H1 (cell line): Measurements from ENCODE around the gene MTMR10. TPM values are rescaled to one million over a fixed set of nuclear protein-coding genes. Genes with fewer than 3 reads are reported as not detected.
A peak's percentile ranks its signal among the peaks of the same experiment; 100 is the strongest.

Source experiments
- CBX8 ChIP-seq: fragments of 300-800, 300-1000 bp; sonication (generic); IDR thresholded peaks from 2 replicates; pipeline ENCODE4 v1.7.1; 2016; ENCODE audit warnings: low read depth, low read length, borderline replicate concordance
- EP300 ChIP-seq, 2 experiments: IDR thresholded peaks; 1 replicate in 1 of 2; 2 replicates in 1 of 2; pipeline ENCODE4 v1.6.1; 2011 to 2012; ENCODE audit warnings: low read depth in 2 of 2, low read length in 2 of 2, mild to moderate bottlenecking in 2 of 2, borderline replicate concordance in 1 of 2, inconsistent platforms in 1 of 2, moderate library complexity in 1 of 2
- JUND ChIP-seq: IDR thresholded peaks from 2 replicates; pipeline ENCODE4 v1.6.1; 2011; ENCODE audit warnings: mild to moderate bottlenecking, improper control_type of control experiment, low read length
- PHF8 ChIP-seq: fragments of 200-600 bp; sonication (generic); conservative IDR thresholded peaks from 2 replicates; pipeline ENCODE4 v1.7.1; 2012; ENCODE audit warnings: low read depth, mild to moderate bottlenecking, inconsistent platforms, low read length, moderate library complexity
- RAD21 ChIP-seq, 2 experiments: IDR thresholded peaks in 1 of 2; conservative IDR thresholded peaks in 1 of 2; 2 replicates each; pipeline ENCODE4 v1.6.1; 2011; ENCODE audit warnings: low read depth in 2 of 2, low read length in 2 of 2, improper control_type of control experiment in 1 of 2, inconsistent platforms in 1 of 2, mild to moderate bottlenecking in 1 of 2, moderate library complexity in 1 of 2
- RBBP5 ChIP-seq: IDR thresholded peaks from 2 replicates; pipeline ENCODE4 v1.7.1; 2012; ENCODE audit warnings: low read depth, mild to moderate bottlenecking, inconsistent platforms, low read length, moderate library complexity, borderline replicate concordance
- SP1 ChIP-seq: IDR thresholded peaks from 2 replicates; pipeline ENCODE4 v1.6.1; 2011; ENCODE audit warnings: low read depth, low read length
- SRF ChIP-seq: IDR thresholded peaks from 2 replicates; pipeline ENCODE4 v1.6.1; 2011; ENCODE audit warnings: mild to moderate bottlenecking, low read depth, low read length, moderate library complexity
- TEAD4 ChIP-seq: IDR thresholded peaks from 2 replicates; pipeline ENCODE4 v1.6.1; 2012; ENCODE audit warnings: low read depth, low read length, inconsistent platforms, mixed read lengths
- polyA plus RNA-seq, 7 experiments: library from polyadenylated mRNA; depleted of rRNA in 3 of 7; stranded (reverse) in 5 of 7; unstranded in 2 of 7; fragments of >200 nt in 5 of 7; fragments of 200-250 nt in 2 of 7; gene quantifications; 1 replicate in 5 of 7; 2 replicates in 1 of 7; 4 replicates in 1 of 7; pipeline versions ENCODE4 v1.2.1 to v1.2.3, GENCODE V29; 2011 to 2013; ENCODE audit warnings: missing spikeins in 2 of 7, mixed read lengths in 2 of 7
- total RNA-seq: library from RNA; stranded (reverse); fragmentation: NEBNext Ultra II Directional; extraction: Animal tissue kit (Norgen Biotek cat#: 25700); gene quantifications from 2 replicates; pipeline ENCODE4 v1.2.1, GENCODE V29; 2021

MTMR10 gene
- total and polyA plus RNA-seq, 2 of the 8 experiments (the other 6 are each of a cell fraction or from before 2014, with no cell fraction given), result 3.8 to 13.1 TPM

DNA sequence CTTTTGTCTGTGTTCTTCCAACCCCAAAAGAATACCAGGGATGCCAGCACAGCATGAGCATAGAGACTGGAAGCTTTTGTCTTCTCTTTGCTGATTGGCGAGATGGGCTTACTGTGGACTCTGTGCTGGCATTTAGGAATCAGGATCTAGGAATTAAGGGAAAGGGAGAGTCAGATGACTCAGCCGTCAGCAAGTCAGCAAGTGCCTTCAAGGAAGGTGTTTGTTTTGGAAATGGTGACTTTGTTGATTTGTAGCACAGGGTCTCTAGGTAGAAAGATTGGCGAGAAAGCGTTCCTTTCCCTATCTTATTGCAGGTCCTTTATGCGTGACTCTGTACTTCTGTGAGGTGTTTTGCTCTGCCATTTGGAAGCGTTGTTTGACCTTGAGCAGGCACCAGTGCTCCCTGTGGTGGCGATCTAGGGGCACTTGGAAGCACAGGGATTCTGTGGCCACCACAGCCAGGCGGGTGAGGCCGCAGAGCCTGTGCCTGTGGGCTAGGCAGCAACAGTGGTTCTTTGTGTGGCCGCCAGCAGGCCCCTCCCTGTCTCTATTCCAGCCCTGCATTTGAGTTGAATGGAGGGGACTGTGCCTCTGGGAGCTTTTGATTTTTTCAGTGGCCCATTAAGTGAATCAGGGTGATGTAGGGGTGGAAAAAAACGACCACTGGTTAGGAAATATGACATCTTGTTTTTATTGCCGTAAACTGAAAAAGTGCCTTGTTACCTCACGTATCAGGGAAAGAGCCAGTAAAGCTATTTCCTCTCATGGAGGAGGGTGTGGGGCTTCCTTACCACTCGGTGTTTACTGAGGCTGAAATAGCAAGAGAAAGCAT is 68.7 kb downstream of the MTMR10 start (continued):
- TF ChIP-seq RAD21 (IDR thresholded peaks at IDR 0.05 in 1 of 2, conservative IDR thresholded peaks at IDR 0.05 in 1 of 2; ENCODE audit: low read depth in 2 of 2, low read length in 2 of 2), result no peak
- TF ChIP-seq SP1, result peak; percentile 78; the same call in 1 of the 2 replicates
- no peak for TF ChIP-seq SRF
- TF ChIP-seq RBBP5, result 0 out of 2 replicates have a peak, but pooled peaks have one; percentile 27
- TF ChIP-seq CBX8, result no peak
- peak; percentile 98 for TF ChIP-seq TEAD4
- no peak for TF ChIP-seq PHF8
- TF ChIP-seq JUND, result peak; percentile 69
- peak in 1 of 2 experiments; percentile 79; a peak in 1 of 3 replicates for TF ChIP-seq EP300 (IDR thresholded peaks at IDR 0.05; ENCODE audit: borderline replicate concordance in 1 of 2, low read depth in 2 of 2, low read length in 2 of 2)
- TF ChIP-seq, all 59 proteins: peak for 11
